Measurements from ENCODE around the gene GALK1.
"Not testable (repeated sequence)": the region's sequence is repeated elsewhere in the genome, so short reads cannot be mapped to it uniquely, and the experiment has no call there.

Gene GALK1

DNA sequence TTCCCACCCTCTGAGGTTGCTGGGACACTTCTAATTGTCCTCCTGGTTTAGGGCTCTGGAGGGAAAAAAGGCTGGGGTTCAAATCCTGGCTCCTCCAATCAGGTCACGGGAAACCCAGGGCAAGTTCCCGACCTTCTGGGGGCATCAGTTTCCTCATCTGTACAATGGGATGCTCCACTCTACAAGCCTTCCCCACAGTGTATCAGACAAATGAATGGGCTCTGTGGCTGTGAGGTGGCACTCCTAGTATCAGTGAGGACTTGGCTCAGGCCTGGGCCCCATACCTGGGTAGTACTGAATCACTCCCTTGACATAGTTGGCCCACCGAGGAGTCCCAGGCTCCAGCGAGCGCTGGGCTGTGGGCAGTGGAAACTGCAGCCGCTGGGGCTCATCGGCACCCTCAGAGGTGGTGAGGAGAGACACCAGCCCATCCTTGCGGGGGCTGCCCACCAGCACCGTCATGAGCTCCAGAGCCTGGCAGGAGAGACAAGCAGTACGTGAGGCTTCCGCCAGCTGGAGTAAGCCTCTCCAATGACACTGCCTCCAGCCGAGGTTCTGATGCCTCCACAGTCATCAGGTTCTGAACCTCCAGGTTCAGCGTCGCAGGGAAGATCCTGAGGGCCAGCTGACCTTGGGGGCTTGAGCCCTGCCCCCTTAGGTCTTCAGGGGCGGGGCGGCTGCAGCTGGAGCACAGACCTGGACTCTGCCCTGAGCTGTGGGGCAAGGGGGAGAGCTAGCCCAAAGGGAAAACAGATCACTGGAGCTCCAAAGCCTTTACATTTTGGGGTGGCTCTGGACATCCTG, 1.2 kb downstream of the GALK1 start:
- DNase-seq, result no peak

DNA sequence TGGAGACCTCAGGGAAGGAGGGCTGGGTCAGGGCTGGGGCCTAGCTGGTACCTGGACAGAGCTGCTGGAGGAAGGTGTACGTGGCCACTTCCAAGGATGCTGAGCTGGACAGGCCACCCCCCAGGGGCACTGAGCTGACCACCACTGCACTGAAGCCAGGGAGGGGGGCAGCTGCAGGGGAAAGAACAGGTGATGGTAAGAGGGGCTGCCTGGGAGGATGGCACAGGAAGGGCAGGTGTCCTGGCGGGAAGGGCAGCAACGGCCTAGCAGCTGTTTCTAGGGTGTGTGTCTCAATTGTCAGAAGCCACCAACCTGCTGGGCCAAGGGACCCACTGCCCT, 1.8 kb downstream of the GALK1 start:
- no peak for DNase-seq

DNA sequence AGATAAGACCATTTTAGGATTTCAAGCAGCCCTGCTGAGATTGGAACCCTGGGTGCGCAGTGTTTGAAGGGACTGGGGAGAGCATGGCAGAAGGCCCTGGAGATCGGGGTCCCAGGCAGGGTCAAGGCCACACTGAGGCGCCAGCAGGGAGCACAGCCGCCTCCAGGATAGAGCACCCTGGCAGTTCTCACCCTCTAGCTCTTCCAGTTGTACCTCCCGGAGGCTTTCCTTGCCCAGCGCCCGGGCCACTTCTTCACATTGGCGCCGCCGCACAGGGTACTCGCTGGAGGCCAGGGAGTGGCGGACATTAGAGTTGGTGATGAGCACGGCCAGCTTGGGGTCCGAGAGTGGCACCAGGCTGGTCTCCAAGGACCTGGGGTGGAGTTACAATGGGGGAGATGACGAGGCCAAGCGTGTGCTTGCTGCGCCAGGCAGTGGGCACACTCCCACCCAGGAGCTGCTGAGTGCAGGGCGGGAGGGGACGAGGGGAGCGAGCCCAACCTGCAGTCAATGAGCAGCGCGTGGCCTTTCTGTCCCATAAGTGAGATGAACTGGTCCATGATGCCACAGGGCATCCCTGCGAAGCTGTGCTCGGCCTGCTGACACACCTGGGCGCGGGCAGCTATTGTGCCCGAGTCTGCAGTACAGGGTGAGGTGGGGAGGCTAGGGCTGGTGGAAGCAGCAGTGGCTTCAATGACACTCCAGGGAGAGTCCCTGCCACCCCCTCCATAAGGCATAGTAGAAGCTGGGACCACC, 2.3 kb downstream of the GALK1 start:
- no peak for DNase-seq

DNA sequence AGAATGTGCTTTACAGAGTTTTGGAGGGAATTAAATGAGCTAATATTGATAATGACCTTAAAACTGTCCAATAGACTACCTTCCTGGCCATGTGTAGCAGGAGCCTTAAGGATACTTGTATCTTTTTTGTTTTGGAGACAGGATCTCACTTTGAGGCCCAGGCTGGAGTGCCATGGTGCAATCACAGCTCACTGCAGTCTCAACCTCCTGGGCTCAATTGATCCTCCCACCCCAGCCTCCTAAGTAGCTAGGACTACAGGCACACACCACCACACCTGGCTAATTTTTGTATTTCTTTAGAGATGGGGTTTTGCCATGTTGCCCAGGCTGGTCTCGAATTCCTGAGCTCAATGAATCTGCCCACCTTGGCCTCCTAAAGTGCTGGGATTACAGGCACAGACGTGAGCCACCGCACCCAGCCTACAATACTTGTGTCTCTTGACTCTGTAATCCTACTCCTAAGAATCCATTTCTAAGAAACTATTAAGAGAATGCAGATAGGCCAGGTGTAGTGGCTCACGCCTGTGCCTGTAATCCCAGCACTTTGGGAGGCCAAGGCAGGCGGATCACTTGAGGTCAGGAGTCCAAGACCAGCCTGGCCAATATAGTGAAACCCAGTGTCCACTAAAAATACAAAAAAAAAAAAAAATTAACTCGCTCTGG, 4.9 kb downstream of the GALK1 start:
- not testable (repeated sequence) for DNase-seq

DNA sequence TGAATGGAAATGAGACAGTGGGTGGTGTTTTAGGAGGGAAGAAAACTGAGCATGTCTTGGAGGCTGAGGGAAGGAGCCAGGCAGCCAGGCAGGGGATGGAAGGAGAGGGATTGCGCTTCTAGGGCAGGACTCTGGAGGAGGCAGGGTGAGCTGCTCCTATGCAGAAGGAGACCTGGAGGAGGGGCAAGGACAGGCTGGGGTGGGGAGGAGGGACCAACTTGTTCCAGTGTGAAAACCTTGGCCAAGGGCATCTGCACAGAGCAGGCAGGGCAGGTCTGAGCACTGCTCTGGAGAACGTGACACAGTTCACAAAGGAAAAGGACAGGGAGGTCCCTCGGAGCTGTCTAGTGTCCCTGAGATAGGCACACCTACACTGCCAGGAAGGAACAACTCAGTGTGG, 5.5 kb downstream of the GALK1 start:
- no peak for DNase-seq

DNA sequence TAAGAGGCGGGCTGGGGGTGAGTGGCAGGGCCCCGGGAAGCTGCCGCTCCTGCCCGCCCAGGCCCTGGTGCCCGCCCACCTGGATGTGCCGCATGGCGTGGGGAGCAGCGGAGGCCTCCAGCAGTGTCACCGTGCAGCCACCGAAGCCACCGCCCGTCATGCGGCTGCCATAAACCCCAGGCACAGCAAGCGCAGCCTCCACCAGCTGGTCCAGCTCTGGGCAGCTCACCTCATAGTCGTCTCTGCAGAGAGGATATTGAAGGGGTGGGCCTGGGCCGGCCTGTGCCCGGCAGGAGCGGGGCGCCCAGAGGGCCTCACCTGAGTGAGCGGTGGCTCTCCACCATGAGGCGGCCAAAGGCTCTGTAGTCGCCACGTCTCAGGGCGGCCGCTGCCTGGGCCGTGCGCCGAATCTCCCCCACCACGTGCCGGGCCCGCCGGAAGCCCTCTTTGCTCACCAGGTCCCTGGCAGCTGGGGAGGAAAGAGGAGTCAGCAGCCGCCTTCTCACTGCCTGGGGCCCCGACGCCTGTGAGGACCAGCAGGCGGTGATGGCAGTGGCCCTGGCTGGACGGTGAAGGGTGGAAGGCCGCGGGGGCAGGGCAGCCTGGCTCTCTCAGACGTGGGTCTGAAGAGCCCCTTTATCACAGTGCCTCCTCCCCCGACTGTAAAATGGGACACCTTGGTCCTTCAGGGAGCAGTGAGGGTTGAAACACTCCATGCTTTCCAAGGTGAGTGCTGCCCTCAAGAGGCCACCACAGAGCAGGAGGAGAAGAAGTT, 6.7 kb downstream of the GALK1 start:
- no peak for DNase-seq

DNA sequence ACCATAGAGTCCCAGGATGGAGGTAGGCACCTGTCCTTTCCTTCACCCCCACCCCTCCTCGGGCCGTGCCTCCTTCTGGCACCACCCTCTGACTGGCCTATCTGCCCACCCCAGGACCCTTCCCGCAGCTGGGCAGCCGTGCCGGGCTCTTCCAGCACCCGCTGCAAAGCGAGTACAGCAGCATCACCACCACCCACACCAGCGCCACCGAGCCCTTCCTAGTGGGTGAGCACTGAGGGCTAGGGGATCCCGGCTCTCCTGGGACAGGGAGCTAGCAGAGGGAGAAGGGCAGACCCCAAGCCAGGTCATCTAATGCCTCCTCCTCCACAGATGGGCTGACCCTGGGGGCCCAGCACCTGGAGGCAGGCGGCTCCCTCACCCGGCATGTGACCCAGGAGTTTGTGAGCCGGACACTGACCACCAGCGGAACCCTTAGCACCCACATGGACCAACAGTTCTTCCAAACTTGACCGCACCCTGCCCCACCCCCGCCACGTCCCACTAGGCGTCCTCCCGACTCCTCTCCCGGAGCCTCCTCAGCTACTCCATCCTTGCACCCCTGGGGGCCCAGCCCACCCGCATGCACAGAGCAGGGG, 7.8 kb downstream of the GALK1 start:
- DNase-seq, result no peak

DNA sequence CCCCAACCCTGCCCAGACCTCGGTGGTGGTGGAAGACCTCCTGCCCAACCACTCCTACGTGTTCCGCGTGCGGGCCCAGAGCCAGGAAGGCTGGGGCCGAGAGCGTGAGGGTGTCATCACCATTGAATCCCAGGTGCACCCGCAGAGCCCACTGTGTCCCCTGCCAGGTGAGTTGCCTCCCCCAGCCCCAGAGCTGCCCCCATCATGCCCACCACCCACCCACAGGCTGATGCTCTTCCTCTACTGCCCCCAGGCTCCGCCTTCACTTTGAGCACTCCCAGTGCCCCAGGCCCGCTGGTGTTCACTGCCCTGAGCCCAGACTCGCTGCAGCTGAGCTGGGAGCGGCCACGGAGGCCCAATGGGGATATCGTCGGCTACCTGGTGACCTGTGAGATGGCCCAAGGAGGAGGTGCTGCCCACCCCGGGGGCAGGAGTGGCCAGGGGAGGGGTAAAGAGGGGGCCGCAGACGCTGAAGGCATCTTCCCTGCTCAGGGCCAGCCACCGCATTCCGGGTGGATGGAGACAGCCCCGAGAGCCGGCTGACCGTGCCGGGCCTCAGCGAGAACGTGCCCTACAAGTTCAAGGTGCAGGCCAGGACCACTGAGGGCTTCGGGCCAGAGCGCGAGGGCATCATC, 8.4 kb downstream of the GALK1 start:
- no peak for DNase-seq

DNA sequence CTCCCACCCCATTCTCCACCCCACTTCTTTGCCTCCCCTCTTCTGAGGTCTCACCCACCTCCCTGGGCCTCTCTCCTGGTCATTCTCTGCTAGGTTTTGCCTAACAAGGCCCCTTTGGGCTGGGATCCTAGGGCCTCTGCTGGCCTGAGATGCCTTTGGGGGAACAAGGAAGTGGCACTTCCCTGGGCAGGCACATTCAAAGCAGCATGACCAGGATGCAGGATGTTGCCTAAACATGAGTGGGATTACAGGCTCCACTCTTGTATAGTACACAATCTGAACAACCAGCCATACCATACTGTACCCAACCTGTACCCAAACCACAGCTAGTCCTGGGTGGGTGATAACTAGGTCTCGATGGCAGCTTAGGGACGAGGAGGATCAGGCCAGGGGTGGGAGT, 9.0 kb downstream of the GALK1 start:
- DNase-seq, result no peak

DNA sequence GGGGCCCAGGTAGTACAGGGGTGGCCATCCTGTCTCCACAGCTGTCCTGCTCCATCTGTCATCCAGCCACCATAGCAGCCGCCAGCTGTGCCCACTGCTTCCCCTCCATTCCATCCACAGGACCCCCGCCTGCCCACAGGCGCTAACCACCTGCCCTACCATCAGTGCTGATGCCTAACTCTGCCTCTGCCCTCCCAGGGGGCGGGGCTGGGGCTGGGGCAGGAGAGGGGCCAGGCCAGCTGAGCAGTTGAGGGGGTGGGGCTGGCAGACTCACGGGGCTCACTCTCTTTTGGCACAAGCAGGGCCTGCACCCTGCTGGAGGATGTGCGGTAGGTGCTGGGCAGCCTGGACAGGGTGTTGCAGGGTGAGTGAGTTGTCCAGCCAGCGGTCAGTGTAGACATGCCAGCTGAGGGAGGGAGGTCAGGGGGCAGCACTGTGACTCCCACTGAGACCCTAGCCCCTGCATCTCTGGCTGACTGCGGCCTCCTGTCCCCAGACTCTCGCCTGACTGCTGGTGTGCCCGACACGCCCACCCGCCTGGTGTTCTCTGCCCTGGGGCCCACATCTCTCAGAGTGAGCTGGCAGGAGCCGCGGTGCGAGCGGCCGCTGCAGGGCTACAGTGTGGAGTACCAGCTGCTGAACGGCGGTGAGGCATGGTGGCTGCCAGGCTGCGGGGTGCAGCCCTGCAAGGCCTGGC, 9.6 kb downstream of the GALK1 start:
- DNase-seq, result no peak

DNA sequence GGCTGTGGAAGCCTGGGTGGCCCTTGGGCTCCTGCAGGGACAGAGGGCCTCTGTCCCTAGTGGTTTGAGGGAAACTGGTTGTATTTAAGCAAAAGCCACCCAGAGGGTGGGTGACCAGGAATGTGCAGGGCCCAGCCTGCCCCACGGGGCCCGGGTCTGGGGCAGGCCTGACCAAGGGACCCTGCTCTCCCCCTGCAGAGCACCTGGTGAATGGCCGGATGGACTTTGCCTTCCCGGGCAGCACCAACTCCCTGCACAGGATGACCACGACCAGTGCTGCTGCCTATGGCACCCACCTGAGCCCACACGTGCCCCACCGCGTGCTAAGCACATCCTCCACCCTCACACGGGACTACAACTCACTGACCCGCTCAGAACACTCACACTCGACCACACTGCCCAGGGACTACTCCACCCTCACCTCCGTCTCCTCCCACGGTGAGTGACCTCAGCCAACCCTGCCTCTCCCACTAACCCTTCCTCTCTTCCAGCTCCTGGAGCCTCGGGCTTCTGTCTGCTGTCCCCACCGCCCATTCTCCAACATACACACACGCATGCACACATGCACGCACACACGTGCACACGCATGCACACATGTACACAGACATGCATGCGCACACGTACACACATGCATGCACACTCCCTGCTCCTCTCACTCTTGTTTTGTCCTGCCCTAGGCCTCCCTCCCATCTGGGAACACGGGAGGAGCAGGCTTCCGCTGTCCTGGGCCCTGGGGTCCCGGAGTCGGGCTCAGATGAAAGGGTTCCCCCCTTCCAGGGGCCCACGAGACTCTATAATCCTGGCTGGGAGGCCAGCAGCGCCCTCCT, 10.4 kb downstream of the GALK1 start:
- no peak for DNase-seq

DNA sequence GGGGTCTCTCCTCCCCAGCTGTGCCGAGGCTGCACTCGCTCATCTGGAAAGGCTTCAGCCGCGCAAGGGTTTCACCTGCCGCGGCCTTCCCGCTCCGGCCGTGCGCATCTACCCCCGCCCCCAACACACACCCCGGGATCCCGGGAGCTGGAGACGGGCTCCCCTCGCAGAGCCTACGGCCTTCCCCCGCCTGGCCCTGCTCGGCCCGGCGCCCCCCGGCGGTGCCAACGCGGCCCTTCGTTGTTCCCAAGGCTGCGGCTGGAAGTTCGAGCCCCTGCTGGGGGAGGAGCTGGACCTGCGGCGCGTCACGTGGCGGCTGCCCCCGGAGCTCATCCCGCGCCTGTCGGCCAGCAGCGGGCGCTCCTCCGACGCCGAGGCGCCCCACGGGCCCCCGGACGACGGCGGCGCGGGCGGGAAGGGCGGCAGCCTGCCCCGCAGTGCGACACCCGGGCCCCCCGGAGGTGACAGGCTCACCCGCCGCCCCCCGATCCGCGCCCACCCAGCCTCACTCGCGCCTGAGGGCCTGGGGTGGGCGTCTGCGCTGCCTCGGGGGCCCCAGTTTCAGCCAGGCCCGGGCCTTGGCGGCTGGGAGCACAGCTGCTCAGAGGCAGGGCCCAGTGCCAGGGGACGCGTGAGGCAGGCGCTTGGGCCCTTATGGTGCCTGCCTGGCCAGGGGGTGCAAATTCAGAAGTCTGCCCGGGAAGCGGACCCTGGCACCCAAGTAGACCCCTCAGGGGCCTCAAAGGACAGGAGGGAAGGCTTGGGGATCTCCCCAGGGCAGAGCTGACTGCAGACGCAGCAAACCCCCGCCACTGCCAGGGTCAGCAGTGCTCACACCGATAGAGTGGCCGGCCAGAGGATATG, 11.2 kb downstream of the GALK1 start:
- DNase-seq, result peak; percentile 54

DNA sequence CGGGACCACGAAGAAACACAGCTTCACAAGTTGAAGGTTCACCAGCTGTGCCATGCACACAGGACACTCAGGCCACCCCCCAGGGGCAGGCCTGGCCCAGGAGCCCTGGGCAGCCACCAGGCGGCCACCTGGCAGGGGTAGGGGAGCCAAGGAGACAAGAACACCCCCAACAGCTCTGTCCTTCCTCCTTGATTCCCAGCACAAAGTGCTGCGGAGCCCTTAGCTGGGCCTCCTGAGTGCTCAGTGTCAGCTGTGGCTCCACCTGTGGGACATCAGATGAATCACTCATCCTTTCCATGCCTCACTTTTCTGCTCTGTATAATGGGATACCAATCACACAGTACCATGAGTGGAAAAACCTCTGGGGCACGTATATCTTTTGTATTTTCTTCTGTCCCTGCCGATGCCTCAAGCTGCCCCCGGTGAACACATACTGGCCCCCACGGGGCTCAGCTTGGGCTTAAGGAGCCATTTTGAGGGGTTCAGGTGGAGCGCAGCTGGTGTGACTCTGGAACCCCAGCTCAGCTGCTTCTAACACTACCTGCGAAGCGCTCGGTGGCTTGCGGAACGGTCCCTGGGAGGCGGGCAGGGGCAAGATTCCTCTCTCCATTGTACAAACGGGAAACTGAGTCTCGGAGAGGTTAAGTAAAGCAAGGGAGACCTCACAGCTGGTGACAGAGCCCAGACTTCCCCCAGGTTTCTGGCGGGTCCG, 12.0 kb downstream of the GALK1 start:
- DNase-seq, result no peak

DNA sequence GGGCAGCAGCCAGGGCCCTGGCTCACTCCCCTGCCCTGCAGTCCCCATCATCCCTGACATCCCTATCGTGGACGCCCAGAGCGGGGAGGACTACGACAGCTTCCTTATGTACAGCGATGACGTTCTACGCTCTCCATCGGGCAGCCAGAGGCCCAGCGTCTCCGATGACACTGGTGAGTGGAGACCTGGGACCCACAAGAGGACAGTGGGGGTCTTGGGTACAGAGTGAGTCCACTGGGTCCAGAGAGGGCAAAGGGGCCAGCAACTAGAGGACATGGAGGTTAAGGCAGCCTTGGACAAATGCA, 12.6 kb downstream of the GALK1 start:
- DNase-seq, result no peak

DNA sequence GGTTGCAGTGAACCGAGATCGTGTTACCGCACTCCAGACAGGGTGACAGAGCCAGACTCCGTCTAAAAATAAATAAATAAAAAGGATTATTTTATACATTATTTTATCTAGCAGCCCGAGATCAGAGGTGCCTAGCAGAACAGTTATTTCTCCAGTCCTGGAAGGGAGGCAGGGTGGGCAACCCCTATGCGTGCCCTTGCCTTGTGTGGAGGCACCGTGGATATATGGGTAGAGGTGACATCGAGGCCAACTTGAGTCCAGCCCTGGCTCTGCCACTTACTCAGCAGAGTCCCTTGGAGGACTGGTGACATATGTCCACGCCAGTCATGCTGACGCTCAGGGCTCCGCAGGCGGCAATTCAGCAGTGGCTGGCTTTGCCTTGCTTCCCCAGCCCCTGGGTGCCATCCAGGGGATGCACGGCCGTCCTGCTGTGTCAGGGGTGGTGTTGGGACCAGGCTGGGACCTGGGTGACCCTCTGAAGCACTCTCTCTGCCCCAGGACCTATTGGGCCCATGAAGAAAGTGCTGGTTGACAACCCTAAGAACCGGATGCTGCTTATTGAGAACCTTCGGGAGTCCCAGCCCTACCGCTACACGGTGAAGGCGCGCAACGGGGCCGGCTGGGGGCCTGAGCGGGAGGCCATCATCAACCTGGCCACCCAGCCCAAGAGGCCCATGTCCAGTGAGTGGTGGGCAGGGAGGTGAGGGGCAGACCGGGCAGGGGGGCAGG, 13.2 kb downstream of the GALK1 start:
- no peak for DNase-seq

DNA sequence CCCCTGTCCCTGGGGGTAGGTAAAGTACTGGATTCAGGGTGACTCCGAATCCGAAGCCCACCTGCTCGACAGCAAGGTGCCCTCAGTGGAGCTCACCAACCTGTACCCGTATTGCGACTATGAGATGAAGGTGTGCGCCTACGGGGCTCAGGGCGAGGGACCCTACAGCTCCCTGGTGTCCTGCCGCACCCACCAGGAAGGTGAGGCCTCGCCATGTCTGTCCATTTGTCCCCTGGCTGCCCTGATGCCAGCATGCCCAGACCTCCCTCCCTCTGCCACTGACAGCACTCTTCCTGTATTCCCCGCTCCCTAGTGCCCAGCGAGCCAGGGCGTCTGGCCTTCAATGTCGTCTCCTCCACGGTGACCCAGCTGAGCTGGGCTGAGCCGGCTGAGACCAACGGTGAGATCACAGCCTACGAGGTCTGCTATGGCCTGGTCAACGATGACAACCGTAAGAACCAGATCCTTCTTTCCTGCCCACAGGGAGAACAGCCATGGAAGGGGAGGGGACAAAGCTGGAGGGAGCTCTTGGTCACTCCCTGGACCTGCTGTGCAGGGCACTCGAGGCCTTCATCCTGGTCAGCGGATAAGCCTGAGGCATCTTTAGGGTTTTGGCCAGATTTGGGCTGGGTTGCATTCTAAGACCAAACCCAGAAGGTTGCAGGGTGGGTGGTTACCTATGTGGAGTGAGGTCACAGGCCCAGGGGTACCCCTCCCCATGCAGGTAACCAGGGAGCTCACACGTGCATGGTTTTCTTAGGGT, 14.2 kb downstream of the GALK1 start:
- DNase-seq, result no peak

DNA sequence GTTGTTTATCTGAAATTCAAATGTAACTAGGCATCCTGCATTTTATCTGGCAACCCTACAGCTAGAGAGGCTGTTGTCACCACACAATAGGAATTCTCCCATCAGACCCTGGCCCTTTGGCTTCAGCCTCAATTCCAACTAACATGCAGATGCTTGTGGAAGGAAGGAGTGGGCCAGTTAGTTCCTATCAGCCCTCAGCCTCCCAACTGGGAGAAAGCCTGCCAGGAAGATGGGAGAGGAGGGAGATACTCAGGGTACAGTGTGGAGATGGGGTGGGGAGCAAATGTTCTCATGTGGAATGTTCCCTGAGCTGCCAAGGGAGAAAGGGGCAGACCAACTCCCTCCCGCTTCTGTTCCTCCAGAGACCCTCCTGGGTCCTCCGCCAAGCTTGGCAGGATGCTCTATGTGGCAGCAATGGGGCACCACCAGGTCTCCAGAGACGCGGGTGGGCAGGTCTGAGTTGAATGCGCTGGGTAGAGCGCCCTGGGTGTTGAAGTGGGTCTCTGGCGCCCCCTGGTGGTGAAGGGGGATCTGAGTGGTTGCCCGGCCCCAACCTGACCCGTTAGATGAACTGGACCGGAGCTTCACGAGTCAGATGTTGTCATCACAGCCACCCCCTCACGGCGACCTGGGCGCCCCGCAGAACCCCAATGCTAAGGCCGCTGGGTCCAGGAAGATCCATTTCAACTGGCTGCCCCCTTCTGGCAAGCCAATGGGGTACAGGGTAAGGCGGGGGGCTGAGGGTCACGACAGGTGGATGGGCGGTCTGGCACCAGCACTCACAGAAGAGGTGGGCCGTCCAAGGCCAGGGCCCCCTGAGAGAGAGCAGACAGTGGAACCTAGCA, 15.2 kb downstream of the GALK1 start:
- peak; percentile 60 for DNase-seq
